ENCODE data around the gene RTCB. TPM values are rescaled to one million over a fixed set of nuclear protein-coding genes. Genes with fewer than 3 reads are reported as not detected.

The RTCB gene
- total and polyA plus RNA-seq, 2 of the 13 experiments (the other 11 are each of a cell fraction or from before 2014, with no cell fraction given), result 108 to 167 TPM

DNA sequence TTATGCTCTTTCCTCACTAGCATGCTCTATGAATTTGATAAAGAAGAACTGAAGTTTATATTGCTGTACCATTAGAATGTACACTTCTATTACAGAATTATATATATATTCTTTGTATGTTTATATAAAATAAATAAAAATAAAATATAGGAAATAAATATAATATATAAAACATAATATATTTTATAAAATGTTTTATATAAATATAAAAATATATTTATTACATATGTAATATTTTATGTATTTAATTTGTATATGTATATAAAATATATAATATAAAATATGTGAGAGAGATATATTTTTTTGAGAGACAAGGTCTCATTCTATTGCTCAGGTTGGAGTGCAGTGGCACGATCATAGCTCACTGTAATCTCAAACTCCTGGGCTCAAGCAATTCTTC, 18.3 kb upstream of the RTCB start:
- POLR2A ChIA-PET, result no interaction called here
- Histone ChIP-seq H3K4me2 (ENCODE audit: low read depth, low read length) (no peak overlapping the region), H3K4me3 (replicated peaks in 1 of 3; ENCODE audit: insufficient read depth in 1 of 3, low read depth in 2 of 3, low read length in 3 of 3) (no peak overlapping the region), H3K4me1 (ENCODE audit: insufficient read depth, low read length) (0 out of 2 replicates have a peak, but pooled peaks cover 7% of the 10 kb centered on the region), H3K9ac (ENCODE audit: insufficient read depth, low read depth, low read length) (no peak overlapping the region), H2AFZ (ENCODE audit: low read length) (no peak overlapping the region), H3K27me3 (ENCODE audit: control insufficient read depth in 1 of 2, insufficient read depth in 2 of 2, low read length in 2 of 2) (0 out of 5 replicates have a peak, but pooled peaks cover 0 to 11% of the 10 kb centered on the region in 2 experiments), H3K27ac (ENCODE audit: extremely low read length, insufficient read depth, low read length) (no peak overlapping the region), H3K9me3 (ENCODE audit: low read length) (no peaks in the 10 kb centered on the region), H3K36me3 (replicated peaks in 1 of 2; ENCODE audit: control insufficient read depth in 1 of 2, insufficient read depth in 2 of 2, low read length in 2 of 2) (no peaks in the 10 kb centered on the region), H4K20me1 (ENCODE audit: insufficient read depth, low read length) (no peaks in the 10 kb centered on the region), H3K79me2 (ENCODE audit: insufficient read depth, low read length) (no peaks in the 10 kb centered on the region)
- ATAC-seq (no peak), FAIRE-seq (no peak), DNase-seq (ENCODE audit: low spot score) (no peak)
- intact Hi-C loops (cut with micrococcal nuclease; ENCODE audit: unreplicated experiment) (no loop called here), in situ Hi-C loops (cut with HindIII; ENCODE audit: extremely low pct_ligation_motif_present, low pct_unique_long_range_greater_than_20kb) (no loop called here)
- BruUV-seq (replicated peaks), result no TSS peak
- 12% methylated on average over 1 of the region's 1 CpG for WGBS (ENCODE audit: low lambda C conversion rate)
- CTCF ChIA-PET (ENCODE audit: low intra/inter-chr PET ratio, low total read pairs), result no interaction called here
- no peak for TF ChIP-seq KLF13 (CRISPR knock-in tag; IDR thresholded peaks at IDR 0.05)
- TF ChIP-seq SMYD3 (CRISPR knock-in tag; IDR thresholded peaks at IDR 0.05), result no peak
- no peak for TF ChIP-seq SP1 (IDR thresholded peaks at IDR 0.05)
- no peak for TF ChIP-seq SP1 (CRISPR knock-in tag; IDR thresholded peaks at IDR 0.05)
- no peak for TF ChIP-seq AKNA (CRISPR knock-in tag; IDR thresholded peaks at IDR 0.05; ENCODE audit: borderline replicate concordance)
- no peak for TF ChIP-seq CEBPZ (IDR thresholded peaks at IDR 0.05; ENCODE audit: low read length)
- no peak for TF ChIP-seq TBX3 (IDR thresholded peaks at IDR 0.05; ENCODE audit: borderline replicate concordance)
- TF ChIP-seq MEF2D (CRISPR knock-in tag; IDR thresholded peaks at IDR 0.05), result no peak
- TF ChIP-seq ZBTB39 (CRISPR knock-in tag; IDR thresholded peaks at IDR 0.05), result no peak
- TF ChIP-seq ATF1 (CRISPR knock-in tag; IDR thresholded peaks at IDR 0.05), result no peak
- TF ChIP-seq ZNF160 (CRISPR knock-in tag; IDR thresholded peaks at IDR 0.05), result no peak
- TF ChIP-seq ZNF224 (CRISPR knock-in tag; IDR thresholded peaks at IDR 0.05), result no peak
- TF ChIP-seq CBFB (CRISPR knock-in tag; IDR thresholded peaks at IDR 0.05), result no peak
- no peak for TF ChIP-seq SOX13 (IDR thresholded peaks at IDR 0.05)
- TF ChIP-seq SOX13 (CRISPR knock-in tag; conservative IDR thresholded peaks at IDR 0.05 in 1 of 2, IDR thresholded peaks at IDR 0.05 in 1 of 2), result no peak
- TF ChIP-seq HMG20B (CRISPR knock-in tag; conservative IDR thresholded peaks at IDR 0.05), result no peak
- no peak for TF ChIP-seq ZNF816 (CRISPR knock-in tag; IDR thresholded peaks at IDR 0.05; ENCODE audit: borderline replicate concordance)
